ENCODE results near the gene LY6G6F. TPM values are rescaled to one million over a fixed set of nuclear protein-coding genes. Genes with fewer than 3 reads are reported as not detected.

The LY6G6F gene
- total RNA-seq, 1 donor from 2014 or later: 0.97 TPM

DNA sequence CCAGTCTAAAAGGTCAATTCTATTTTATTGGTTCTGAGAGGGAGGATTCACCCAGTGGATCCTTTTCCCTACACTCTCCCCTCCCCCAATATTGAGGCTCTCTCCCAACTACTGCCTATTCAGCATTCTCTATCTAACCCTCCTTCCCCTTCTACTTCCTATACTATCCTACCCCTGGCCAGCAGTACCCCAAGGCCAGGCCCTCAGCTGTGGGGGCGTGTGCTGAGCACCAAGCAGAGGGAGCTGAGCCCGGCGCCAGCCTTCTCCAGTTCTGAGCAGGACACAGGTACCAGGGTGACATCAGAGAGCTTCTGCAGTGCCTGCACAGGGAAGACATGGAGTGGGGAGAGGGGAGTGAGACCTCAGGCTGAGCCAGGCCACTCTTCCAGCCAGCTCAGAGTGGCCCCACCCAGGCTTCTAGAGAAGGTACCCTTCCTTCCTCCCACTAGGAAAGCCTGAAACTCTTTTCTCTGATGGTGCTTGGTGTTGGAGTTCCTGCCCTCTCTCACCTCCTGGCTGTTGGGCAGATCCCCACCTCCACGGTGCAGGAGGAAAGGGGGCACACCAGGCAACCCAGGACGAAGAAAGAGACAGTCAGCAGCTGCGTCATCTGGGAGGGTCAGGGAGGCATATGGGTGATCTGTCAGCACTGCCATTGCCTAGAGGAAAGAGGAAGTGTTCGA is 20.5 kb downstream of the LY6G6F start:
- DNase-seq: no peak
- intact Hi-C loops (cut with DNase I): no loop called here

DNA sequence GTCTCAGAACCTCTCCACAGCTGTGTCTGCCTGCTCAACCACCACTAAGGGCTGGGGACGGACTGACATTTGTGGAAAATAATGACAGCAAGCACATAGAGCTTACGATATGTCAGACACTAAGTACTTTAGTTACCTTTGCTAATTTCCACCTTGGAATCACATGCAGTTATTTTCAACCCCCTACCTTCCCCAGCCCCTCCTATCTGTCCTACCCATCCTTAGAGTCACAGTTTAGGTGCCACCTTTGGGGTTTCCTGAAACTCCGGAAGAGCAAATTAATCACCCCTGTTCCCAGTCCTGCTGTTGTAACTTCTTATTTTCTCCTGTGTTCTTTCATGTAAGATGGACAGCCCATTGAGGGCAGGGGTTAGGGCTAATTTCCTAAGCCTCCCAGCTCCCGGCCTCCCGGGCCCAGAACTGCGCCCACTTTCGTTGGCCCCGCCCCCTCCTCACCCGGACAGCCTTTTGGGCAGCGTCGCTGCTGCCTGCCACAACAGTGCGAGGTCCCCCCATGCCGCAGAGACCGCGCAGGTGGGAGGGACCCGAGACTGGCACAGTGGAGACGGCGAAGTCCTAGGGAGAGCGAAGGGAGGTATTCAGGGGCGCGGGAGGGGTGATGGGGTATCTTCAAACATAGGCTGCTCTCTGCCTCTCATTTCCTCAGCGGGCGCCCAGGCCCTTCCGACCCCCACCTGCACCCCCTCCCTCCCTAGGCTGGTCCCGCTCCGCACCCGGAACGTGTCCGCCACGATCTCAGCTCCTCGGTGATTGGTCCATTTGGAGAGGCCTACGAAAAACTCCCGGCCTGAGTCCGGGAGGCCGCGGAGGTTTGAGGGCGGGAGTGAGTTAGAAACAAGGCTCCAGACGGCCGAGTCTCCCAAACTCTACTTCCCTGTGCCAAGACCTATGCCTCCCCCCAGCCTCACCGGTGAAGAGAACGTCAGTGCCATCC is 21.3 kb downstream of the LY6G6F start:
- intact Hi-C loops (cut with DNase I): no loop called here
- H3K27me3 ChIP-seq (ENCODE audit: low read depth): no peaks in the 10 kb centered on the region
- H3K9me3 ChIP-seq: no peaks in the 10 kb centered on the region
- TF ChIP-seq CTCF (IDR thresholded peaks at IDR 0.05): no peak
- ATAC-seq: no peak
- peaks cover 50% of the 10 kb centered on the region for H3K36me3 ChIP-seq
- H3K4me3 ChIP-seq: peak overlapping the region; percentile 91
- H3K4me1 ChIP-seq: peaks cover 63% of the 10 kb centered on the region
- no peak for DNase-seq
- peak overlapping the region; percentile 93 for H3K27ac ChIP-seq

More for the DNA sequence above, 20.5 kb downstream of the LY6G6F start:
- Histone ChIP-seq H3K27ac (peak overlapping the region; percentile 93), H3K4me1 (peaks cover 54% of the 10 kb centered on the region), H3K9me3 (no peaks in the 10 kb centered on the region), H3K27me3 (ENCODE audit: low read depth) (no peaks in the 10 kb centered on the region), H3K36me3 (peaks cover 41% of the 10 kb centered on the region), H3K4me3 (peak overlapping the region; percentile 91)
- TF ChIP-seq CTCF (IDR thresholded peaks at IDR 0.05): no peak
- peak in 1 of 2 donors; percentile 37 for ATAC-seq

GRCh38 chr6:31728767-31729514 is 22.3 kb downstream of the LY6G6F start, which contains the start of gene DDAH2:
Gene DDAH2 (minus strand): TSS chr6:31729299. CDS start chr6:31729161, 138 bp downstream.
- H3K9me3 ChIP-seq: no peaks in the 10 kb centered on the region
- intact Hi-C loops (cut with DNase I): no loop called here
- ATAC-seq (peak; percentile 43 to 51), DNase-seq (peak; percentile 59)
- peak; percentile 70 for TF ChIP-seq CTCF (IDR thresholded peaks at IDR 0.05)
- peaks cover 59% of the 10 kb centered on the region for H3K36me3 ChIP-seq
- H3K27me3 ChIP-seq (ENCODE audit: low read depth): no peaks in the 10 kb centered on the region
- peaks cover 72% of the 10 kb centered on the region for H3K4me1 ChIP-seq
- peak within 1 kb of the TSS; percentile 93 for H3K27ac ChIP-seq
- H3K4me3 ChIP-seq: peak within 1 kb of the TSS; percentile 91

GRCh38 chr6:31729515-31729978 is 22.9 kb downstream of the LY6G6F start:
- peaks cover 64% of the 10 kb centered on the region for H3K36me3 ChIP-seq
- peak; percentile 94 for DNase-seq
- no peaks in the 10 kb centered on the region for H3K9me3 ChIP-seq
- intact Hi-C loops (cut with DNase I): no loop called here
- H3K27me3 ChIP-seq (ENCODE audit: low read depth): no peaks in the 10 kb centered on the region
- peak overlapping the region; percentile 93 for H3K27ac ChIP-seq
- peak overlapping the region; percentile 91 for H3K4me3 ChIP-seq
- no peak for TF ChIP-seq CTCF (IDR thresholded peaks at IDR 0.05)
- H3K4me1 ChIP-seq: peaks cover 78% of the 10 kb centered on the region
- peak; percentile 90 to 91 for ATAC-seq

All from lower lobe of right lung (tissue), 2 donors.